ENCODE results near the gene LCE1F. TPM values are rescaled to one million over a fixed set of nuclear protein-coding genes. Genes with fewer than 3 reads are reported as not detected.

LCE1F gene
- total RNA-seq, 1 donor from 2014 or later = not detected

DNA sequence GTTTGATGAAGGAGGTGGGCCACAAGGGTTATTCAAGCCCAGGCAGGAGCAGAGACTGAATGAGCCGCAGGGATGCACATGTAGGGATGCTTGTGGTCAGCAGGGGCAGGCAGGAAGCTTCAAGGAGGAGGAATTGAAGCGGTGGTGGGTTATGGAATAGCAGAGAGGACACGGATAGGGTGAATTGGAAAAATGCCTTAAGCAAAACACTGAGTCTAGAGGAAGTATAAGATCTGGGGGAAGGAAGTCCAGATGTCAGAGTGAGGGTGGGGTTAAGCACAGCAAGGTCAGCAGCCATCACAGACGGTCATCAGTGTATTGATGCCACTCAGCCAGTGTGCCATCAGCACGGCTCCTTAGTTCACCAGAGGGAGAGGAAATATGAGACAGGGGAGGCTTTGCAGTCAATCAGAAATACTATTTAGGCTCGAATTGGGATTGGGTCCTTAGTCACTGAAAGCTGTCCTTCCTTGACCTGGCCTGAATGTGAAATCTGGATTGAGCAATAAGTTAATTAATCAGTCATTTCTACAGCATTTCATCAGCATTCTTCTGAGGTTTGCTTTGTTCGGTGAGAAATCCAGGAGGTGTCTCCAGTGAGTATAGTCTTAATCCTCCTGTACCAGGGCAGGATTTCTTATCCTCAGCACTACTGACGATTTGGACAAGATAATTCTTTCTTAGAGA, 6.0 kb upstream of the LCE1F start:
- no peaks in the 10 kb centered on the region for H3K36me3 Mint-ChIP-seq (ENCODE audit: unreplicated experiment)
- H3K27me3 Mint-ChIP-seq (ENCODE audit: unreplicated experiment) = peaks cover 3% of the 10 kb centered on the region
- H3K4me1 Mint-ChIP-seq (ENCODE audit: low read depth, unreplicated experiment) = no peaks in the 10 kb centered on the region
- H3K4me3 Mint-ChIP-seq (ENCODE audit: unreplicated experiment) = no peak overlapping the region
- no peak for DNase-seq
- TF ChIP-seq, protein P1, sequence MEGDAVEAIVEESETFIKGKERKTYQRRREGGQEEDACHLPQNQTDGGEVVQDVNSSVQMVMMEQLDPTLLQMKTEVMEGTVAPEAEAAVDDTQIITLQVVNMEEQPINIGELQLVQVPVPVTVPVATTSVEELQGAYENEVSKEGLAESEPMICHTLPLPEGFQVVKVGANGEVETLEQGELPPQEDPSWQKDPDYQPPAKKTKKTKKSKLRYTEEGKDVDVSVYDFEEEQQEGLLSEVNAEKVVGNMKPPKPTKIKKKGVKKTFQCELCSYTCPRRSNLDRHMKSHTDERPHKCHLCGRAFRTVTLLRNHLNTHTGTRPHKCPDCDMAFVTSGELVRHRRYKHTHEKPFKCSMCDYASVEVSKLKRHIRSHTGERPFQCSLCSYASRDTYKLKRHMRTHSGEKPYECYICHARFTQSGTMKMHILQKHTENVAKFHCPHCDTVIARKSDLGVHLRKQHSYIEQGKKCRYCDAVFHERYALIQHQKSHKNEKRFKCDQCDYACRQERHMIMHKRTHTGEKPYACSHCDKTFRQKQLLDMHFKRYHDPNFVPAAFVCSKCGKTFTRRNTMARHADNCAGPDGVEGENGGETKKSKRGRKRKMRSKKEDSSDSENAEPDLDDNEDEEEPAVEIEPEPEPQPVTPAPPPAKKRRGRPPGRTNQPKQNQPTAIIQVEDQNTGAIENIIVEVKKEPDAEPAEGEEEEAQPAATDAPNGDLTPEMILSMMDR (IDR thresholded peaks at IDR 0.05; ENCODE audit: partially characterized antibody, unreplicated experiment) = no peak
- H3K9me3 Mint-ChIP-seq (ENCODE audit: unreplicated experiment) = peaks cover 1% of the 10 kb centered on the region
- no peak overlapping the region for H3K27ac Mint-ChIP-seq (ENCODE audit: unreplicated experiment)

DNA sequence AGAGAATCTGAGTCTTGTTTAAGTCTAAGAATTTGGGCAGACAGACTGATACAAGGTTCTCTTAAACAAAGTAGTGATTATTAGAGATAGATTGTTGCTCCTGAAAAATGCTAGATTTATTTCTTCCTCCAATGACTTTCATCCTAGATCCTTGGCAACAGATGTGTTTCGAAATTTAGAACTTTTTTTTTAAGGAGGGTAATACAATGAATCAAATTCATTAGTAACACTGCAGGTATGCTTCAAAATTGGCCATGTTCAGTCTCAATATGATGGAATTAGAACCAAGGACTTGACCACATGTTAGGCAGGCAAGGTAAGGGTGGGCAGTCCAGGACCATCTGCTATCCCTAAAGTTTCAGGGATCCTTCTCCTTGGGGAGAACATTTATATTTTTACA, 4.5 kb upstream of the LCE1F start:
- TF ChIP-seq, protein P1 (IDR thresholded peaks at IDR 0.05; ENCODE audit: partially characterized antibody, unreplicated experiment) = no peak
- H3K36me3 Mint-ChIP-seq (ENCODE audit: unreplicated experiment) = no peaks in the 10 kb centered on the region
- H3K9me3 Mint-ChIP-seq (ENCODE audit: unreplicated experiment) = peaks cover 1% of the 10 kb centered on the region
- no peak overlapping the region for H3K4me3 Mint-ChIP-seq (ENCODE audit: unreplicated experiment)
- no peak for DNase-seq
- peaks cover 3% of the 10 kb centered on the region for H3K27me3 Mint-ChIP-seq (ENCODE audit: unreplicated experiment)
- H3K27ac Mint-ChIP-seq (ENCODE audit: unreplicated experiment) = no peak overlapping the region
- H3K4me1 Mint-ChIP-seq (ENCODE audit: low read depth, unreplicated experiment) = no peaks in the 10 kb centered on the region

GRCh38 chr1:152776361-152776760, 1.4 kb downstream of the LCE1F start:
- no peaks in the 10 kb centered on the region for H3K4me1 Mint-ChIP-seq (ENCODE audit: low read depth, unreplicated experiment)
- no peak overlapping the region for H3K4me3 Mint-ChIP-seq (ENCODE audit: unreplicated experiment)
- H3K36me3 Mint-ChIP-seq (ENCODE audit: unreplicated experiment) = no peaks in the 10 kb centered on the region
- H3K27me3 Mint-ChIP-seq (ENCODE audit: unreplicated experiment) = peaks cover 8% of the 10 kb centered on the region
- TF ChIP-seq, protein P1 (IDR thresholded peaks at IDR 0.05; ENCODE audit: partially characterized antibody, unreplicated experiment) = no peak
- no peak overlapping the region for H3K27ac Mint-ChIP-seq (ENCODE audit: unreplicated experiment)
- no peak for DNase-seq
- no peaks in the 10 kb centered on the region for H3K9me3 Mint-ChIP-seq (ENCODE audit: unreplicated experiment)

GRCh38 chr1:152777510-152778137, 2.7 kb downstream of the LCE1F start:
- DNase-seq = peak; percentile 48
- Mint-ChIP-seq H3K27me3 (ENCODE audit: unreplicated experiment) (peaks cover 8% of the 10 kb centered on the region), H3K9me3 (ENCODE audit: unreplicated experiment) (no peaks in the 10 kb centered on the region), H3K4me1 (ENCODE audit: low read depth, unreplicated experiment) (no peaks in the 10 kb centered on the region), H3K36me3 (ENCODE audit: unreplicated experiment) (no peaks in the 10 kb centered on the region), H3K4me3 (ENCODE audit: unreplicated experiment) (no peak overlapping the region), H3K27ac (ENCODE audit: unreplicated experiment) (no peak overlapping the region)
- TF ChIP-seq, protein P1 (IDR thresholded peaks at IDR 0.05; ENCODE audit: partially characterized antibody, unreplicated experiment) = no peak

- Mint-ChIP-seq H3K9me3 (ENCODE audit: unreplicated experiment) (no peaks in the 10 kb centered on the region), H3K27me3 (ENCODE audit: unreplicated experiment) (no peaks in the 10 kb centered on the region), H3K4me3 (ENCODE audit: unreplicated experiment) (no peak overlapping the region), H3K4me1 (ENCODE audit: low read depth, unreplicated experiment) (no peaks in the 10 kb centered on the region), H3K27ac (ENCODE audit: unreplicated experiment) (no peak overlapping the region), H3K36me3 (ENCODE audit: unreplicated experiment) (no peaks in the 10 kb centered on the region)
- TF ChIP-seq, protein P1 (IDR thresholded peaks at IDR 0.05; ENCODE audit: partially characterized antibody, unreplicated experiment) = no peak
- no peak for DNase-seq
These were observed 8.2 kb downstream of the LCE1F start for GRCh38 chr1:152783095-152783494.

Data from glutamatergic neuron (in vitro differentiated cells).